GM18951 (cell line): ENCODE data around the gene GPR143.

Source experiments
- POLR2A ChIP-seq: IDR thresholded peaks from 4 replicates; pipeline ENCODE4 v1.6.1; 2011; ENCODE audit warnings: mild to moderate bottlenecking; ENCODE audit not compliant: insufficient read length, insufficient read depth; ENCODE audit errors: extremely low read depth
- in situ Hi-C: fragments of 300-500 bp; cut with MboI; formaldehyde crosslinking; loops from one replicate; pipeline ENCODE4 v1.12.0; 2022; ENCODE audit warnings: low sequenced_read_pairs, mixed read lengths, inconsistent platforms; ENCODE audit not compliant: unreplicated experiment

The GPR143 gene

GRCh38 chrX:9747644-9748043, 18.0 kb downstream of the GPR143 start:
- in situ Hi-C loops, result no loop called here
- TF ChIP-seq POLR2A, result no peak

DNA sequence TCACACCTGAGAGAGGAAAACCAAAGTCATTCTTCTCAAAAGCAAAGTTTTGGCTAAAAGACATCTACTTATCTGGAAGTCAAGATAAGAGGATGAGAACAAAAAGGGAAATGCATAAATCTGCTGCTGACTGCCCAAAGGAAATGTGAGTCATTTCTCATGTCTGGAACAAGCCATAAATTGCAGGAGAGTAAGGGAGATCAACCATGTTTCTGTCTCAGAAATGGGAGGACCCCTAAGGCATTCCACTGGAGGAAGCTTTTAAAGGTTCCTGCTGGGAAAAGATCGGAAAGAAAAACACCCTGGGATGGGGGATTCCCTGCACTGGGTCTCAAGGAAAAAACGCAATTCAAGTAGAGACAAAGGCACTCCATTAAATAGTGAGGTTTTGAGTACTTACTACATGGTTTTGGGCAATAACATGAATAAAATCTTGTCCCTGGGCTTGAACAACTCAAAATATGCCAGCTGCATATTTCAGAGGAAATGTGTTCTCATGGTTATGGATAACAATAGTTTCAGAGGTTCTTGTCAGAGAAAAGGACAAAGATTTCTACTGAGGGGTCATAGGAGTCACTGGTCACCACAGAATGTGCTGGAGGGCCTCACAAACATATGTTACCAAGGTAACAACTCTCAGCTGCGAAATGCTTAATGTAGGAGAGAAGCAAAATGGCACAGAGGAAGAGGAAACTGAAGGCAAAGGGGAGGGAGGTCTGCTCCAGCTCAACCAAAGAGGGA, 19.3 kb downstream of the GPR143 start:
- TF ChIP-seq POLR2A, result no peak
- in situ Hi-C loops, result no loop called here

DNA sequence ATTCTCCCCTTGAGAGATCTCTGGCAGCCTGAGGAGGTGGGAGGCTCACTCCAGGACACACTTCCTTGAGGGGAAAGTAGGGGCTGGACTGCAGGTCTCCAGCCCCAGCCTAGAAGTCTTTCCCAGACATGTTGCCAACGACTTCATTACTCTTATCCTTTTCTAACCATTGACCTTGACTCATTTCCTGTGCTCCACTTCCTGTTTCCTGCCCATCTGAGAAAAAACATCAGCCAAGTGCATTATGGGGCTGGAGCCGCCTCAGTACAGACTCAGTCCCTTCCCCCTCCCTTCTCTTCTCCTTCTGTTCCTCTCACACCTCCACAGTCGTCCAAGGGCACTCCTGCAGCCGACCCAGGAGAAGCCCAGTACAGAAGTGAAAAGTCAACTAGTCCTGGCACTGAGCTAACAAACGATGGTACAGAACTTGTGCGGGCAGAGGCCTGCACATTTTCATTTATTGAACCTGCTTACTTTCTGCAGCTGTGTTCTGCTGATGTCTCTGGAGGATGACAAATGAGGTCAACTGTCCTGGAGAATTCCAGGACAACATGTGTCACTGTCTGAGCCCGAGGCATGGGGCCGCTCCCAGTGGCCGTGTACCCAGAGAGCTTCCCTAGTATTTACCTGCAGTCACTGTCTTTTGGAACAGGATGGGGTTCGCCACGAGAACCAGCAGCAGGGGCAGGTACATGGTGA, 20.1 kb downstream of the GPR143 start:
- no peak for TF ChIP-seq POLR2A
- in situ Hi-C loops, result no loop called here

- in situ Hi-C loops, result no loop called here
Observed at GRCh38 chrX:9739130-9739529, 26.5 kb downstream of the GPR143 start.

DNA sequence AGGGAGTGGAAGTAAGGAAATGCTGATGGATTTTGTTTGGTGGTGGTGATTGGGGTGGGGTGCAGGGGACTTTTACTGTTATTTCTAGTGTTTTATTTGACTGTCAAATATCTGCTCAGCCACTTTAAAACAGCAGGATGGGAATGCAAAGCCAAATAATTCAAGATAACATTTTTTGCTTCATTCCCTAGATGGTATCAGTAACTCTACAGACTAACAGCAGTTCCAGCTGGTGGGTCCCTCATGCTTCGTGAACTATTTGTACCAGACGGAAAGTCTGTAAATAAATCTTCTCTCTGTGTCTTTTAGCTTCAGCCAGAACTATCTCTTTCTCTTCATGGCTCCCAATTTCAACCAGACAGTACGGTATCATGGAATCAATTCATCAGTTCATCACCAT, 27.5 kb downstream of the GPR143 start:
- in situ Hi-C loops, result no loop called here
- TF ChIP-seq POLR2A, result no peak

More at GRCh38 chrX:9739130-9739529, 26.5 kb downstream of the GPR143 start:
- TF ChIP-seq POLR2A, result no peak

GRCh38 chrX:9737363-9737762, 28.3 kb downstream of the GPR143 start:
- in situ Hi-C loops, result no loop called here
- no peak for TF ChIP-seq POLR2A

DNA sequence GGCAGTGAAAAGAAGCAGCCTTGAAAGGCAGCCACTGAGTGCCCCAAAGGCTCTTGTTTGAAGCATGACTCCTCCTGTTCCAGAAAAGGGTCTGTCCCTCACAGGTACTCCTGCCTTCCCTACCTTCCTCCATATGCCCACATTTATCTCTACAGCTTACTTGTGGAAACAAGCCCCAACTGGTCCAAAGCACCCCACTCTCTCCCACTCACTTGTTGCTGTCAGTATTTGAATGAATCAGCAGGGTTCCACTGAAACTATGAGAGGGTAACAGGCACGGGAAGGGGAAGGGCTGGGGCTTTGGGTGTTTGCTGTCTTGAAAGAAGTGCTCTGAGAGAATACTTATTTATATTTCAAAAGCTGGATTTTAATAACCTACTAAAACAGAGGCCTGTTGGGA, 34.9 kb downstream of the GPR143 start:
- in situ Hi-C loops, result no loop called here
- no peak for TF ChIP-seq POLR2A

GRCh38 chrX:9730078-9730477, 35.6 kb downstream of the GPR143 start:
- no peak for TF ChIP-seq POLR2A
- in situ Hi-C loops, result no loop called here

- in situ Hi-C loops, result no loop called here
- no peak for TF ChIP-seq POLR2A
Observed at GRCh38 chrX:9729171-9729885, 36.3 kb downstream of the GPR143 start.

DNA sequence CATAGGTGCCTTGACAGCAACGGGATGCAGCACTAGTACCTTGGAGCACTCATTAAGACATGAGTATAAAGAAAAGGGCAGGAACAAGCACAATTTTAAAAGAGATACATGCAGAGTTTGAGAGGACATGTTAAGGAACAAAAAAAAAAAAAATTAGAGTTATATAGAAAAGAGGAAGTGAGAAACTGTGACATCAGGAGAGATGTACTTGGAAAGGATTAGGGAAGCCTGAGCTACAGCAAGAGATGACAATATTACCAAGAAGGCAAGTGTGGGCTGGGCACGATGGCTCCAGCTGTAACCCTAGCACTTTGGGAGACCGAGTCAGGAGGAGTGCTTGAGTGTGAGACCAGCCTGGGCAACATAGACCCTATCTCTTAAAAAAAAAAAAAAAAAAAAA, 37.4 kb downstream of the GPR143 start:
- in situ Hi-C loops, result no loop called here

DNA sequence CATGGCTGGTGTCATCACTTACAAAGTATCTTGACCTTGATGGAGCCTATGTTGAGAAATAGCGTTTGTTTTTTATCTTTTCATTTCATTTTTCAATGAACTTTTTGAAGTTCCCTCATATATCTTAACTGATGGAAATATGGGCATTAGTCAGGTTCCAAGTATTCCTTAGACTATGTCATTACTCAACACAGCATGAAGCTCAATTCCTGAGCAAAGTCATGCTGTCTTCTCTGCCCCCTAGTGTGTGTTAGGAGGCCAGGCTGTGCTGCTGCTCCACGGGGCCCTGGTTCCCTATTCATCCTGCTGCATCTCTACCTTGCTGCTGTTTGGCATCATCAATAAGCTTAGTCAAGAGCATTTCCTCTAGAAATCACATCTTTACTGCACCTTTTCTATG, 40.9 kb downstream of the GPR143 start:
- no peak for TF ChIP-seq POLR2A
- in situ Hi-C loops, result no loop called here

More for the DNA sequence above, 37.4 kb downstream of the GPR143 start:
- TF ChIP-seq POLR2A, result no peak

GRCh38 chrX:9717376-9717775, 48.3 kb downstream of the GPR143 start:
- no peak for TF ChIP-seq POLR2A
- in situ Hi-C loops, result no loop called here

DNA sequence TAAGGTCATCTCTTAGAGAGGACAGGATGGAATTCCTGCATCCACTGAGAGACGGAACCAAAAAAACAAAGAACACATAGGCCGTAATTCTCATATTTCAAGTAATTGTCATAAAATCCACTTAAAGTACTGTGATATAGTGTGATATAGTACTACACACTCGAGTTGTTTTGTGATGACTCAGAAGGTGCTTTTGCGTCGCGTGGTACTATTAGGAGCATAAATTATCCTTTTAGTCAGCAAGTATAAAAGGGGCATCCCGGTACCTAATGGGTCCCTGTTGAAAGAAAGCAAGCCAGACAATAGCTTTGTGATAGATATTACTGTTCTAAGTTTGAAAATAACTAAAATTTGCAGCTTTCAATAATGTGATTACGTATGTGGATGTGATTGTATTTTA, 55.3 kb downstream of the GPR143 start:
- no peak for TF ChIP-seq POLR2A
- in situ Hi-C loops, result no loop called here
